HEK293T (cell line): ENCODE data around the gene LRP2.

Experiments used
- CTCF ChIA-PET: fragments of 350-600 bp; formaldehyde crosslinking; extraction: SDS; loops from one replicate; lab custom pipeline; 2021; ENCODE audit warnings: antibody characterized with exemption, inconsistent platforms; lab: Yijun Ruan, JAX
- POLR2A ChIA-PET: fragments of 350-600 bp; formaldehyde crosslinking; extraction: SDS; loops from one replicate; lab custom pipeline; 2020; ENCODE audit warnings: antibody characterized with exemption, inconsistent platforms; lab: Yijun Ruan, JAX
- DNase-seq: peaks from one replicate; pipeline ENCODE4 v3.0.0; 2012; ENCODE audit warnings: mixed read lengths; ENCODE audit errors: extremely low spot score
- ARNT ChIP-seq: fragments of 450-650 bp; IDR thresholded peaks from 2 replicates; pipeline ENCODE4 v1.6.1; 2017; ENCODE audit warnings: mild to moderate bottlenecking
- BHLHE40 ChIP-seq: fragments of 450-650 bp; IDR thresholded peaks from 2 replicates; pipeline ENCODE4 v1.6.1; 2016; ENCODE audit warnings: mild to moderate bottlenecking, moderate library complexity, borderline replicate concordance
- CTBP1 ChIP-seq: fragments of 450-650 bp; IDR thresholded peaks from 2 replicates; pipeline ENCODE4 v1.6.1; 2016; ENCODE audit warnings: borderline replicate concordance
- ELF4 ChIP-seq: fragments of 450-650 bp; IDR thresholded peaks from 2 replicates; pipeline ENCODE4 v1.6.1; 2017; ENCODE audit warnings: antibody characterized with exemption
- FOXA1 ChIP-seq: fragments of 450-650 bp; IDR thresholded peaks from 2 replicates; pipeline ENCODE4 v1.6.1; 2016; ENCODE audit warnings: mild to moderate bottlenecking
- FOXK2 ChIP-seq: fragments of 450-650 bp; IDR thresholded peaks from 2 replicates; pipeline ENCODE4 v1.6.1; 2016; ENCODE audit warnings: mild to moderate bottlenecking
- FOXM1 ChIP-seq: fragments of 450-650 bp; IDR thresholded peaks from 2 replicates; pipeline ENCODE4 v1.6.1; 2017; ENCODE audit warnings: mild to moderate bottlenecking, borderline replicate concordance
- HDGF ChIP-seq: fragments of 450-650 bp; IDR thresholded peaks from 2 replicates; pipeline ENCODE4 v1.6.1; 2017; ENCODE audit warnings: antibody characterized with exemption, borderline replicate concordance
- L3MBTL2 ChIP-seq: fragments of 450-650 bp; conservative IDR thresholded peaks from 2 replicates; pipeline ENCODE4 v1.6.1; 2016; ENCODE audit warnings: mild to moderate bottlenecking
- LEF1 ChIP-seq: fragments of 450-650 bp; IDR thresholded peaks from 2 replicates; pipeline ENCODE4 v1.6.1; 2017; ENCODE audit warnings: mild to moderate bottlenecking, borderline replicate concordance
- NFRKB ChIP-seq: fragments of 450-650 bp; IDR thresholded peaks from 2 replicates; pipeline ENCODE4 v1.6.1; 2016; ENCODE audit warnings: mild to moderate bottlenecking, moderate library complexity
- PKNOX1 ChIP-seq: fragments of 450-650 bp; IDR thresholded peaks from 2 replicates; pipeline ENCODE4 v1.6.1; 2016
- SP1 ChIP-seq: fragments of 450-650 bp; IDR thresholded peaks from 2 replicates; pipeline ENCODE4 v1.6.1; 2017
- SUZ12 ChIP-seq: fragments of 450-650 bp; IDR thresholded peaks from 2 replicates; pipeline ENCODE4 v1.6.1; 2016; ENCODE audit warnings: mild to moderate bottlenecking
- TARDBP ChIP-seq: fragments of 450-650 bp; IDR thresholded peaks from 2 replicates; pipeline ENCODE4 v1.6.1; 2016
- ZNF384 ChIP-seq: fragments of 450-650 bp; IDR thresholded peaks from 2 replicates; pipeline ENCODE4 v1.6.1; 2016

Gene LRP2

DNA sequence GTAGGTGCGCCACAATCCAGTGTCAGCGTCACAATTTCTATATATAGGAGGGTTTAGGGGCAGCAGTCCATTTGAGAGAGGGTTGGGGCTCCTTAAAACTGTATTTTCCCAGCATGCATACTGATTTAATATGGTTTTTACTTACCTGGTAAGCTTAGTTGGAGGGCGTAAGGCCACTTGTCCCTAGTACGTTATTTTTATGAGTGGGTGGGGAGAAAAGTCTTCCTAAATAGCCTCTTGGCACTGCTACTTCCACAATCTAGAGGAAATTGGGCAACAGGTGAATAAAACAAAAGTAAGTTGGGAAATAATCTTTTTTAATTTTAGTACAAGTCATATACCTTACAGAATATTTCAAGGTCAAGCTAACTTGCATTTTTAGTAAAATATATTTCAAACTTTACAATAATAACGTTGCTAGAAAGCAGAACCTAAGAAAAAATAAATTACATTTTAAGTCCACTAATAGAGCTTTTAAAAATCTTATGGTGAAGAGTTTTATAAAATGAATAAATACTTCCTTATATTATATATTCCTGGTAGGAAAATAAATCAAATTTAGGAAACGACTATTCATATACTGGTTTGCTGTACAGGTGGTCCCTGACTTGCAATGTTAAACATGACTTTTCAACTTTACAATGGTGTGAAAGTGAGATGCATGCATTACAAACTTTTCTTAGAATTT is 272.1 kb downstream of the LRP2 start:
- no peak for DNase-seq
- ChIA-PET POLR2A (no interaction called here), CTCF (no interaction called here)

DNA sequence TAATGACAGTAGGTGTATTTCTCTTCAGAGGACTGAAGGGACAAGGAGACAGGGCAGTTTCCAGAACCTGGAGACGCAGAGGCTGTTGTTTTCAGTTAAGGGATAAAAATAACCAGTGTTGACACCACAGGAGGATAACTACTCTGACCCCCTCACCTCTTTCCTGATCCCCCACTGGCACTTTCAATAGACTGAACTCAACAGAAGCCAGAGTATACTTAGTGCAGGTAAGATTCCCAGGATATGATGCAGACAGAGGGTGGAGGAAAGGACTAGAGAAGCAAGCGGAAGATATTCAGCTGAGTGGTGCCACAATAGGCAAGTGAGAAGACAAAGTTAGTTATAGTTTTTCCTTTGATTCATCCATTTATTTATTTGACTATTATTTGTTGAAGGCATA is 273.2 kb downstream of the LRP2 start:
- no peak for DNase-seq
- no peak for TF ChIP-seq L3MBTL2
- TF ChIP-seq BHLHE40: no peak
- no peak for TF ChIP-seq FOXK2
- no peak for TF ChIP-seq NFRKB
- TF ChIP-seq CTBP1: no peak
- no peak for TF ChIP-seq LEF1
- no peak for TF ChIP-seq ZNF384
- TF ChIP-seq ELF4: no peak
- CTCF ChIA-PET: no interaction called here
- POLR2A ChIA-PET: no interaction called here

More for the DNA sequence above, 272.1 kb downstream of the LRP2 start:
- TF ChIP-seq BHLHE40 (no peak), CTBP1 (no peak), NFRKB (no peak), SP1 (no peak), L3MBTL2 (no peak), PKNOX1 (no peak), FOXM1 (no peak), LEF1 (no peak), ZNF384 (no peak), ARNT (no peak), HDGF (no peak), TARDBP (no peak), FOXK2 (no peak), SUZ12 (no peak), FOXA1 (no peak), ELF4 (no peak)

DNA sequence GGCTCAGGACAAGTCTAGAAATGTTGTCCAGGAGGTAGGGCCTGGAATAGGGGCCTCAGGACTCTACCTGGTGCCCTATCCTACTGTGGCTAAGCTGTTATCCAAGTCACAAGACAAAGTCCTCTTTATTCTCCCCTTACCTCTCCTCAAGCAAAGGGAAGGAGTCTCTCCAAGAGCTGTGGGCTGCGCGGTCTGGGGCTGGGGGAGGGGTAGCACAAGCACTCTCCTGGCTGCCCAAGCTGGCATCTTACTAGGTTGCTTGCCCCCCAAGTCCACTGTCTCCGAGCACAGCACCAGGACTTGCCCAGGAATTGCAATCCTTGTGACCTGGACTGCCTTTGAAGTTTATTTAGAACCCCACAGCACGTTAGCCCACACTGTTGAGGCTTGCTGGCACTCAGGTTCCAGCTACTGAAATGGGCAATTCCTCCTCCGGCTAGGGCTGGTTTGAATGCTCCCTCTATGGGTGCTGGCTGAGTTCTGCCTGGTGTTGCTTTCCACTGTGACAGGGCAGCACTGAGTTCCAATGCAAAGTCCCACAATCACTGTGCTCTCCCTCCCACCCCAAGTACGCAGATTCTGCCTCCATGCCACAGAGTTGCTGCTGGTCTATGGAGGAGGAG is 274.5 kb downstream of the LRP2 start:
- ChIA-PET CTCF (interaction anchor here (0.6 kb wide), 1 partner anchor 123 kb away, joined by 3 read pairs; no protein-coding TSS in a partner anchor), POLR2A (no interaction called here)
- no peak for DNase-seq
- TF ChIP-seq FOXK2: no peak
- no peak for TF ChIP-seq FOXM1
- TF ChIP-seq SP1: no peak
- TF ChIP-seq CTBP1: no peak
- TF ChIP-seq HDGF: no peak
- TF ChIP-seq ARNT: no peak

DNA sequence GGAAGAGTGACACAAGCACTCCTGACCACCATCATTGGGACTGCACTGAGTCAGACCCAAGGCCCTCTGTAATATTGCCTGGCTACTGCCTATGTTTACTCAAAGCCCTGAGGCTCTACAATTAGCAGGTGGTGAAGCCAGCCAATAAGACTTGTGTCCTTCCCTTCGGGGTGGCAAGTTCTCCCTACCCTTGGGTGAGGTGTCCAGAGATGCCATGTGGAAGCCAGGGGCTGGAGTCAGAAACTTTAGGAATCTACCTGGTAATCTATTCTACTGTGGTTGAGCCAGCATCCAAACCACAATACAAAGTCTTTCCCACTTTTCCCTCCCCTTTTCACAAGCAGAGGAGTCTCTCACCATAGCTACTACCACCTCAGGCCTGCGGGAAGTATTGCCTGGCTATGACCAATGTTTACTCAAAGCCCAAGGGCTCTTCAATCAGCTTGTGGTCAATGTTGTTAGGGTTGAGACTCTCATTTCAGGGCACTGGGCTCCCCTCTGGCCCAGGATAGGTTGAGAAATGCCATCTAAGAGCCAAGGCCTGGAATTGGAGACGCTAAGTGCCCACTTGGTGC is 275.4 kb downstream of the LRP2 start:
- CTCF ChIA-PET: no interaction called here
- no peak for DNase-seq
- no peak for TF ChIP-seq HDGF
- no peak for TF ChIP-seq L3MBTL2
- TF ChIP-seq CTBP1: no peak
- TF ChIP-seq ZNF384: no peak
- TF ChIP-seq PKNOX1: no peak
- TF ChIP-seq TARDBP: no peak
- TF ChIP-seq SP1: no peak
- TF ChIP-seq FOXK2: no peak
- TF ChIP-seq SUZ12: no peak
- no peak for TF ChIP-seq ELF4
- POLR2A ChIA-PET: no interaction called here

DNA sequence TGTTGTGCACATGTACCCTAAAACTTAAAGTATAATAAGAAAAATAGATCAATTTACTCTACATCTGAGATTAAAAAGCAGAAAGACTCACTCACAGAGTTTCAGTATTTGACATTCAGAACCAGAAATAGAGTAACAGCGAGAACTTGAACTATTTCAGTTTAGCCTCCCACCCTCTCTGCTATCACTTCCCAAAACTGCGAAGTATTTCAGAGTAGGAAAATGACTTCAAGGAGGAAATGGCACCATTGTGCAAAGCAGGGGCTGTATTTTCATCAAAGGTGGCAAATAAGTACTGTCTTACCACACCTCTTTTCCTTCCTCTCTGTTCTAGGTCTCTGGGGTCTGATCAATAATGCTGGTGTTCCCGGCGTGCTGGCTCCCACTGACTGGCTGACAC is 279.3 kb downstream of the LRP2 start:
- DNase-seq: no peak
- POLR2A ChIA-PET: no interaction called here
- CTCF ChIA-PET: no interaction called here
- no peak for TF ChIP-seq L3MBTL2
- TF ChIP-seq CTBP1: no peak
- TF ChIP-seq ELF4: no peak
- TF ChIP-seq PKNOX1: no peak
- no peak for TF ChIP-seq NFRKB
- no peak for TF ChIP-seq ZNF384
- TF ChIP-seq BHLHE40: no peak
- TF ChIP-seq LEF1: no peak
- TF ChIP-seq ARNT: no peak
- TF ChIP-seq FOXK2: no peak
- TF ChIP-seq FOXA1: no peak
- TF ChIP-seq FOXM1: no peak
- TF ChIP-seq HDGF: no peak
- no peak for TF ChIP-seq SP1
- TF ChIP-seq TARDBP: no peak
- TF ChIP-seq SUZ12: no peak

- DNase-seq: no peak
- CTCF ChIA-PET: no interaction called here
- POLR2A ChIA-PET: no interaction called here
- no peak for TF ChIP-seq TARDBP
- no peak for TF ChIP-seq ELF4
- no peak for TF ChIP-seq PKNOX1
- no peak for TF ChIP-seq L3MBTL2
- TF ChIP-seq ZNF384: no peak
- no peak for TF ChIP-seq LEF1
- no peak for TF ChIP-seq BHLHE40
- no peak for TF ChIP-seq FOXK2
- TF ChIP-seq ARNT: no peak
- TF ChIP-seq FOXM1: no peak
- TF ChIP-seq SUZ12: no peak
- TF ChIP-seq CTBP1: no peak
- TF ChIP-seq HDGF: no peak
- TF ChIP-seq NFRKB: no peak
- no peak for TF ChIP-seq SP1
These were observed 280.8 kb downstream of the LRP2 start for GRCh38 chr2:169081551-169081950.
